AG09319 (cell line): ENCODE measurements around the gene TMEM135.

ENCODE experiments used
- DNase-seq: peaks from one replicate; pipeline ENCODE4 v3.0.0-alpha.2; 2010; ENCODE audit warnings: low read depth; ENCODE audit errors: extremely low read depth
- TF ChIP-seq, protein P1 (sequence below): IDR thresholded peaks from 2 replicates; pipeline ENCODE4 v1.5.1; 2011; ENCODE audit warnings: low read depth, mild to moderate bottlenecking, inconsistent platforms, low read length, moderate library complexity

Gene TMEM135

DNA sequence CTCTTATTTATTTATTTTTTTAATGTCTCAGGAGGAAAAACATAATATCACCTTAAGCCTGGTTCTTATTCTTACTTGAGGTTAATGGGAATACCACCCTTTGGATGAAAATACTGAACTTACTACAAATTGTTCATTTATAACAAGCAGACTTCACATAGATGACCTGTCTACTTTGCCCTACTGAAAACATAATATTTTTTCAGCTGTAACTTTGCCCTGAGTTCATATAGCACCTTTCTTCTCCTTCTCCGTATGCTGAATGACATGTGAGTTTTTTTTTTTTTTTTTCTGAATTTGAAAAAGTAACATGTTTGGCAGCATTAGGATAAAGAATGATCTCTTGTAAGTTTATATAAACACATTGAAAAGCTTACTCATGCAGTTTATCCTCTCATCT, 186.8 kb downstream of the TMEM135 start:
- TF ChIP-seq, protein P1, sequence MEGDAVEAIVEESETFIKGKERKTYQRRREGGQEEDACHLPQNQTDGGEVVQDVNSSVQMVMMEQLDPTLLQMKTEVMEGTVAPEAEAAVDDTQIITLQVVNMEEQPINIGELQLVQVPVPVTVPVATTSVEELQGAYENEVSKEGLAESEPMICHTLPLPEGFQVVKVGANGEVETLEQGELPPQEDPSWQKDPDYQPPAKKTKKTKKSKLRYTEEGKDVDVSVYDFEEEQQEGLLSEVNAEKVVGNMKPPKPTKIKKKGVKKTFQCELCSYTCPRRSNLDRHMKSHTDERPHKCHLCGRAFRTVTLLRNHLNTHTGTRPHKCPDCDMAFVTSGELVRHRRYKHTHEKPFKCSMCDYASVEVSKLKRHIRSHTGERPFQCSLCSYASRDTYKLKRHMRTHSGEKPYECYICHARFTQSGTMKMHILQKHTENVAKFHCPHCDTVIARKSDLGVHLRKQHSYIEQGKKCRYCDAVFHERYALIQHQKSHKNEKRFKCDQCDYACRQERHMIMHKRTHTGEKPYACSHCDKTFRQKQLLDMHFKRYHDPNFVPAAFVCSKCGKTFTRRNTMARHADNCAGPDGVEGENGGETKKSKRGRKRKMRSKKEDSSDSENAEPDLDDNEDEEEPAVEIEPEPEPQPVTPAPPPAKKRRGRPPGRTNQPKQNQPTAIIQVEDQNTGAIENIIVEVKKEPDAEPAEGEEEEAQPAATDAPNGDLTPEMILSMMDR: no peak
- no peak for DNase-seq

DNA sequence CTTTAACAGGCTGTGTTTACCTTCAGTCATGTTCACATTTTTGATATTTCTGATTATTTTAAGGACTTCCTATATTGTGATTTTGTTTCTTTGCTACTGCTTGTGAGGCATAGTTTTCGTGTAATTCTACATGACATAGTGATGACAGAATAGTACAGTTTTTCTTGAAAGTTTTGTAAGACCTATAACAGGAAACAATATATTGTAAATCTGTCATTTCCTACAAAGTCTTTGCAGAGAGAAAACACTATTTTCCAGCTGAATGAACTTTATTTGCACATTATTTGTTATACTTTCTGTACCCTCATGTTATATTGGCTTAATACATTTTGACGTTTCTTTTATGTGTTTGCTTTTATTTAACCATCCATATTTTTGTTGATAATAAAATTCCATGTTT, 191.1 kb downstream of the TMEM135 start:
- TF ChIP-seq, protein P1: no peak
- no peak for DNase-seq

DNA sequence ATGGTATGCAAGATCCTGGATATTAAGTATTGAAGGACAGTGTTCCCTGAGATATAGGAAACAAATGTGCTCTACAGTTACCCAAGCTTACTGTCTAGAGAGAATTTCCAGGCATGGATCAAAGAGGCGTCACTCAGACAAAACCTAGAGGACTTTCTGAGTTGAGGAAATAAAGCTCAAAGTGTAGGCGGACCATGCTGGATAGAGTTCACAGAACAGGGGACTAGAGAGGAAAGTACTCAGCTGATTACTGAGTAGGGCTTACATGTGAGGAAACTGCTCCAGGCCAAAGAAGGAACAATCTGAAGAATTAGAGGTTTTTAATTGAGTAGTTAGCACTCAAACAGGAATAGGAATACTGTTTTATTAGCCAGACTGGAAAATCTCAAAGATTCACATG, 193.3 kb downstream of the TMEM135 start:
- no peak for DNase-seq
- TF ChIP-seq, protein P1: no peak

DNA sequence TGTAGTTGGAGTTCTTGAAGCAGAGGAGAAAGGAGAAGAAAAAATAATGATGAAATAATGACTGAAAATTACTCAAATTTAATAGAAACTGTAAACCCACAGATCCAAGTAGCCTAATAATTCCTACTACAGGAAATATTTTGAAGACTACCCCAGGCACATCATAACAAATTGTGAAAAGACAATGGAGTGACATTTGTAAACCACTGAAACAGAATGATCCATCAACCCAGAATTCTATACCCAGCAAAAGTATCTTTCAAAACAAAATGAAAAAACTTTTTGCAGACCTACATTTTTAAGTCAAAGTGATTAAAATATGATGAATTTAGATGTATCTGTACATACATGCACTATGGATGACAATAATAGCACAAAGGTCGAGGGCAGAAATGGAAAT, 194.6 kb downstream of the TMEM135 start:
- TF ChIP-seq, protein P1: no peak
- no peak for DNase-seq

DNA sequence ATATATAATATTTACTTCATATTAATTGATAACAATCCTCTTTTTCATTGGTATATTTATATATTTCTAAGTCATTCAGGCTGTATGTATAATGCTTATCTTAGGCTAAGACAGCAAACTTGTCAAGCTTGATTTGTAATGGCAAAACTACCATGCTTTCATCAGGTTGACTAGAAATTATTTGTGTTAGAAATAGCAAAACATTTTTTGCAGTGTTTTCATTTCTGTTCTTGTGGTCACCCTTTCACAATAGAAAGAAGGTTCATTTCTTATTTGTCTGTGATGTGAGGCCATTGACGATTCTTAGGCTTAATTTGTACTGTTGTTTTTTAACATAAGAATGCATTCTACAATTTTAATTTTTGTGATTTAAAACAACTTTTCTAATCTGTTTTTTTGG, 197.6 kb downstream of the TMEM135 start:
- no peak for DNase-seq
- TF ChIP-seq, protein P1: no peak

DNA sequence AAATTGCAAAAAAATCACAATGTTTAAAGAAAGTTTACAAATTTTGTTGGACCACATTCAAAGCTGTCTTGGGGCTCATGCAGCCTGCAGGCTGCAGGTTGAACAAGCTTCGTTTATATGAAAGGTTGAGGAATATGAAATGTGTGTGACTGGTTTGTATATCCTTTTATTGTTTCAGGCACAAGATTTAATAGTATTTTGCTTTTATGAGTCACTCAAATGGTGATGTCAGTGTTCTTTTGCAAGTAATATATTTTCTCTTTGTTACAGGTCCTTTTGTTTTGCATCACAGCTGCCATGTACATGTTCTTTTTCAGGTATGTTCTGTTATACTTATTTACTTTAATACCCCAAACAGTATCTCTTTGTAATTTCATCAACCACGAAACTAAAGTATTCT, 198.6 kb downstream of the TMEM135 start:
- TF ChIP-seq, protein P1: no peak
- no peak for DNase-seq

DNA sequence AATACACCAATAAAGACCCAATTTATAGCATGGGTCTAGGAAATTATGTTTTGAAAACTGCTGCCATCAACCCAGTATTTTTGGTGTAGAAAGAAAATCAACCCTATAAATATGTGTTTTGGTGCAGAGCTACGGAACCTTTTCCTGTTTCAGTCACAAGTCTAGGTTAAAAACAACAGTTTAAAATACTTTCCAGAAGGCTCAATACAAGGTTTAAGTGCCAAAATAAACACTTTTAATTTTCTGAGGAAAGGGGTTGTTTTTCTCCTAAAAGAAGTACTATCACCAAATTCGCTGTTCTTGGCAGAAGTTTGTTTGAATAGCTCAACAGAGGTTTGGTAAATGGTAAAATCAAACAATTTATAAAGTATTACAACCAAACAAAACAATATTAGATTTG, 201.3 kb downstream of the TMEM135 start:
- TF ChIP-seq, protein P1: no peak
- DNase-seq: no peak
